GM23338 (cell line): ENCODE results near the gene SEC14L3.

Experiments used
- CTCF ChIP-seq, 2 experiments: fragments of 200-600 bp in 1 of 2; sonication (generic) in 1 of 2; conservative IDR thresholded peaks; 2 replicates each; pipeline versions ENCODE4 v1.5.1 to v1.6.1; 2016 to 2017; ENCODE audit warnings: antibody characterized with exemption in 2 of 2, low read depth in 2 of 2, mild to moderate bottlenecking in 2 of 2, moderate library complexity in 1 of 2
- ETS1 ChIP-seq: IDR thresholded peaks from 2 replicates; pipeline ENCODE4 v1.6.1; 2016; ENCODE audit warnings: antibody characterized with exemption
- EZH2 ChIP-seq: fragments of 200-600 bp; sonication (generic); IDR thresholded peaks from one replicate; pipeline ENCODE4 v1.8.0; 2017; ENCODE audit warnings: antibody characterized with exemption, mild to moderate bottlenecking, low read depth; ENCODE audit not compliant: unreplicated experiment
- EZH2phosphoT487 ChIP-seq: fragments of 200-600 bp; sonication (generic); IDR thresholded peaks from one replicate; pipeline ENCODE4 v1.8.1; 2018; ENCODE audit warnings: antibody characterized with exemption; ENCODE audit not compliant: unreplicated experiment
- JUNB ChIP-seq: IDR thresholded peaks from one replicate; pipeline ENCODE4 v1.6.1; 2016; ENCODE audit warnings: antibody characterized with exemption; ENCODE audit not compliant: unreplicated experiment
- NANOG ChIP-seq: IDR thresholded peaks from 2 replicates; pipeline ENCODE4 v1.6.1; 2016; ENCODE audit warnings: antibody characterized with exemption, borderline replicate concordance
- POLR2AphosphoS5 ChIP-seq: IDR thresholded peaks from 2 replicates; pipeline ENCODE4 v1.6.1; 2016; ENCODE audit warnings: antibody characterized with exemption, low read depth
- REST ChIP-seq: IDR thresholded peaks from one replicate; pipeline ENCODE4 v1.6.1; 2018; ENCODE audit warnings: antibody characterized with exemption; ENCODE audit not compliant: unreplicated experiment
- STAT1 ChIP-seq: IDR thresholded peaks from one replicate; pipeline ENCODE4 v1.6.1; 2016; ENCODE audit warnings: antibody characterized with exemption; ENCODE audit not compliant: unreplicated experiment
- ZNF331 ChIP-seq: fragments of 250-450 bp; sonication (Bioruptor Pico); IDR thresholded peaks from 2 replicates; pipeline ENCODE4 v1.5.0; 2020; ENCODE audit warnings: low read depth, mild to moderate bottlenecking, moderate library complexity

GRCh38 chr22:30474683-30475424, 3.0 kb upstream of the SEC14L3 start:
- TF ChIP-seq STAT1 = no peak
- no peak for TF ChIP-seq CTCF (conservative IDR thresholded peaks at IDR 0.05; ENCODE audit: low read depth in 2 of 2)
- TF ChIP-seq EZH2 = no peak
- no peak for TF ChIP-seq POLR2AphosphoS5
- TF ChIP-seq EZH2phosphoT487 = no peak
- no peak for TF ChIP-seq REST
- no peak for TF ChIP-seq ZNF331 (CRISPR knock-in tag)
- TF ChIP-seq JUNB = no peak
- no peak for TF ChIP-seq ETS1
- no peak for TF ChIP-seq NANOG
